GM23338 (cell line): ENCODE measurements around the gene CDKN2AIP. TPM values are rescaled to one million over a fixed set of nuclear protein-coding genes. Genes with fewer than 3 reads are reported as not detected.

ENCODE experiments used
- ATAC-seq: fragments of 200-7000 bp; cut with Tn5 transposase; 3 replicates; pipeline ENCODE4 v1.9.1; 2020
- DNase-seq: peaks from one replicate; pipeline ENCODE4 v3.0.0-alpha.2; 2015; ENCODE audit warnings: low spot score
- H2AFZ ChIP-seq: fragments of 200-600 bp; sonication (generic); 2 replicates; pipeline ENCODE4 v1.8.0; 2016; ENCODE audit warnings: antibody characterized with exemption, mild to moderate bottlenecking, moderate library complexity
- H3F3A ChIP-seq: fragments of 200-600 bp; sonication (generic); replicated peaks from 2 replicates; pipeline ENCODE4 v1.8.0; 2017; ENCODE audit warnings: antibody characterized with exemption, mixed run types, low read depth
- H3K27ac ChIP-seq: fragments of 200-600 bp; sonication (generic); 2 replicates; pipeline ENCODE4 v1.6.1; 2016; ENCODE audit warnings: low read depth
- H3K27me3 ChIP-seq: fragments of 200-600 bp; sonication (generic); 2 replicates; pipeline ENCODE4 v1.8.0; 2016; ENCODE audit warnings: mild to moderate bottlenecking, mixed run types, moderate library complexity; ENCODE audit not compliant: insufficient read depth
- H3K36me3 ChIP-seq: fragments of 200-600 bp; sonication (generic); 2 replicates; pipeline ENCODE4 v1.8.0; 2016; ENCODE audit warnings: mild to moderate bottlenecking; ENCODE audit not compliant: insufficient read depth
- H3K4me1 ChIP-seq: fragments of 200-600 bp; sonication (generic); 2 replicates; pipeline ENCODE4 v1.8.0; 2016; ENCODE audit warnings: mild to moderate bottlenecking, moderate library complexity; ENCODE audit not compliant: insufficient read depth
- H3K4me2 ChIP-seq: fragments of 200-600 bp; sonication (generic); 2 replicates; pipeline ENCODE4 v1.7.1; 2017; ENCODE audit warnings: mixed run types
- H3K4me3 ChIP-seq: fragments of 200-600 bp; sonication (generic); 2 replicates; pipeline ENCODE4 v1.6.1; 2016; ENCODE audit warnings: mixed run types
- H3K79me2 ChIP-seq: fragments of 200-600 bp; sonication (generic); replicated peaks from 2 replicates; pipeline ENCODE4 v1.8.0; 2017; ENCODE audit warnings: mild to moderate bottlenecking; ENCODE audit not compliant: insufficient read depth
- H3K9me2 ChIP-seq: fragments of 200-600 bp; sonication (generic); 2 replicates; pipeline ENCODE4 v1.8.0; 2017; ENCODE audit not compliant: insufficient read depth
- H4K20me1 ChIP-seq: fragments of 200-600 bp; sonication (generic); replicated peaks from 2 replicates; pipeline ENCODE4 v1.8.0; 2017; ENCODE audit warnings: mild to moderate bottlenecking; ENCODE audit not compliant: insufficient read depth
- H3K27ac Mint-ChIP-seq: 2 replicates; pipeline ENCODE4 v1.8.0; 2020; ENCODE audit warnings: inconsistent platforms, mild to moderate bottlenecking, moderate library complexity, mixed read lengths
- H3K27me3 Mint-ChIP-seq: 3 replicates; pipeline ENCODE4 v1.8.0; 2022; ENCODE audit warnings: low read depth, mild to moderate bottlenecking, moderate library complexity, mixed read lengths, inconsistent platforms; ENCODE audit not compliant: insufficient read depth, poor library complexity
- H3K36me3 Mint-ChIP-seq: 3 replicates; pipeline ENCODE4 v1.8.0; 2021; ENCODE audit warnings: low read depth, mild to moderate bottlenecking, inconsistent platforms, moderate library complexity, mixed read lengths
- H3K4me1 Mint-ChIP-seq: 3 replicates; pipeline ENCODE4 v1.8.0; 2020; ENCODE audit warnings: mild to moderate bottlenecking, inconsistent platforms, mixed read lengths
- H3K4me3 Mint-ChIP-seq: 3 replicates; pipeline ENCODE4 v1.8.0; 2021; ENCODE audit warnings: moderate library complexity, mild to moderate bottlenecking, inconsistent platforms, mixed read lengths
- H3K9me3 Mint-ChIP-seq: 3 replicates; pipeline ENCODE4 v1.8.0; 2020; ENCODE audit warnings: moderate library complexity, mild to moderate bottlenecking, inconsistent platforms, mixed read lengths
- CREB1 ChIP-seq: fragments of 250-450 bp; sonication (Bioruptor Pico); IDR thresholded peaks from 2 replicates; pipeline ENCODE4 v1.5.0; 2020; ENCODE audit warnings: low read depth, mild to moderate bottlenecking, moderate library complexity
- EZH2 ChIP-seq: fragments of 200-600 bp; sonication (generic); IDR thresholded peaks from one replicate; pipeline ENCODE4 v1.8.0; 2017; ENCODE audit warnings: antibody characterized with exemption, mild to moderate bottlenecking, low read depth; ENCODE audit not compliant: unreplicated experiment
- EZH2phosphoT487 ChIP-seq: fragments of 200-600 bp; sonication (generic); IDR thresholded peaks from one replicate; pipeline ENCODE4 v1.8.1; 2018; ENCODE audit warnings: antibody characterized with exemption; ENCODE audit not compliant: unreplicated experiment
- JUNB ChIP-seq: IDR thresholded peaks from one replicate; pipeline ENCODE4 v1.6.1; 2016; ENCODE audit warnings: antibody characterized with exemption; ENCODE audit not compliant: unreplicated experiment
- NANOG ChIP-seq: IDR thresholded peaks from 2 replicates; pipeline ENCODE4 v1.6.1; 2016; ENCODE audit warnings: antibody characterized with exemption, borderline replicate concordance
- POLR2AphosphoS5 ChIP-seq: IDR thresholded peaks from 2 replicates; pipeline ENCODE4 v1.6.1; 2016; ENCODE audit warnings: antibody characterized with exemption, low read depth
- STAT1 ChIP-seq: IDR thresholded peaks from one replicate; pipeline ENCODE4 v1.6.1; 2016; ENCODE audit warnings: antibody characterized with exemption; ENCODE audit not compliant: unreplicated experiment
- ZNF114 ChIP-seq: fragments of 250-450 bp; sonication (Bioruptor Pico); IDR thresholded peaks from 2 replicates; pipeline ENCODE4 v1.5.0; 2020; ENCODE audit warnings: mild to moderate bottlenecking, moderate library complexity
- ZNF331 ChIP-seq: fragments of 250-450 bp; sonication (Bioruptor Pico); IDR thresholded peaks from 2 replicates; pipeline ENCODE4 v1.5.0; 2020; ENCODE audit warnings: low read depth, mild to moderate bottlenecking, moderate library complexity
- polyA plus RNA-seq: library from polyadenylated mRNA; unstranded; fragments of >200 nt; fragmentation: Nextera tagmentation; extraction: Ambion mirVana; gene quantifications from 2 replicates; pipeline ENCODE4 v1.2.1, GENCODE V29; 2016
- total RNA-seq: library from RNA; depleted of rRNA; stranded (reverse); fragments of >200 nt; shearing (Covaris generic); gene quantifications from 2 replicates; pipeline ENCODE4 v1.2.3, GENCODE V29; 2014
- TF ChIP-seq, protein P1 (sequence below): IDR thresholded peaks from one replicate; pipeline ENCODE4 v1.6.1; 2018; ENCODE audit warnings: antibody characterized with exemption; ENCODE audit not compliant: unreplicated experiment
- TF ChIP-seq, protein P2 (sequence below): fragments of 250-450 bp; sonication (Bioruptor Pico); IDR thresholded peaks from 2 replicates; pipeline ENCODE4 v1.5.0; 2020; ENCODE audit warnings: mild to moderate bottlenecking, moderate library complexity
- TF ChIP-seq, protein P3 (sequence below): IDR thresholded peaks from 2 replicates; pipeline ENCODE4 v1.6.1; 2016; ENCODE audit warnings: antibody characterized with exemption
- TF ChIP-seq, protein P4 (sequence below), 2 experiments: fragments of 200-600 bp in 1 of 2; sonication (generic) in 1 of 2; conservative IDR thresholded peaks; 2 replicates each; pipeline versions ENCODE4 v1.5.1 to v1.6.1; 2016 to 2017; ENCODE audit warnings: antibody characterized with exemption in 2 of 2, low read depth in 2 of 2, mild to moderate bottlenecking in 2 of 2, moderate library complexity in 1 of 2

The CDKN2AIP gene
- total and polyA plus RNA-seq, 2 experiments from 2014 or later: 15.2 to 27.2 TPM

DNA sequence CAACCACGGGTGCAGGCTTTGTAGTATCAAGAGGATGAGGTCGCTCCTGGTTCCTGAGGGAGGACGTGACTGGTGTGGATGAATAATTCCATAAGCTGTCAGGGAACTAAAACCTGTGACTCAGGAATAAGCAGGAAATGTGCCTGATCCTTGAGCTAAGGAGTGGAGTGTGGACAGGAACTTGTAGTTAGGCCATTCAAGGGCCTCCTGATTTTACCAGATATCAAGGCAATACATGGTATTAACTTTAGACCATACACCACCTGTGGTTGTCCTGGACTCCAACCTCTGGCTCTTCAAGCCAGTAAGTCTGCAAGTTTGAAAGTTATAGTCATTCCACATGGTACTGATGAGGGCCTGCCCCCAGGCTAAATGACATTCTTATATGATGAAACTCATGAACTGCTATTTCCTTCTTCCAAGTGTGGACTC lies 48.4 kb downstream of the CDKN2AIP start:
- no peak overlapping the region for H3K4me2 ChIP-seq
- H3K4me1 ChIP-seq: no peaks in the 10 kb centered on the region
- H3K27ac ChIP-seq: no peak overlapping the region
- no peaks in the 10 kb centered on the region for H3K79me2 ChIP-seq
- no peaks in the 10 kb centered on the region for H4K20me1 ChIP-seq
- no peak overlapping the region for H2AFZ ChIP-seq
- Mint-ChIP-seq H3K4me3 (no peak overlapping the region), H3K36me3 (peaks cover 6% of the 10 kb centered on the region), H3K27ac (no peak overlapping the region), H3K27me3 (no peaks in the 10 kb centered on the region), H3K4me1 (peaks cover 11% of the 10 kb centered on the region), H3K9me3 (no peaks in the 10 kb centered on the region; the same call in 2 of the 3 replicates)
- no peak for ATAC-seq
- no peak overlapping the region for H3K4me3 ChIP-seq
- no peaks in the 10 kb centered on the region for H3K27me3 ChIP-seq
- no peaks in the 10 kb centered on the region; the same call in 1 of the 2 replicates for H3K36me3 ChIP-seq
- TF ChIP-seq POLR2AphosphoS5 (no peak), CREB1 (CRISPR knock-in tag) (no peak), EZH2phosphoT487 (no peak), JUNB (no peak), ZNF114 (CRISPR knock-in tag) (no peak), NANOG (no peak), ZNF331 (CRISPR knock-in tag) (no peak), STAT1 (no peak), EZH2 (no peak)
- TF ChIP-seq, protein P1, sequence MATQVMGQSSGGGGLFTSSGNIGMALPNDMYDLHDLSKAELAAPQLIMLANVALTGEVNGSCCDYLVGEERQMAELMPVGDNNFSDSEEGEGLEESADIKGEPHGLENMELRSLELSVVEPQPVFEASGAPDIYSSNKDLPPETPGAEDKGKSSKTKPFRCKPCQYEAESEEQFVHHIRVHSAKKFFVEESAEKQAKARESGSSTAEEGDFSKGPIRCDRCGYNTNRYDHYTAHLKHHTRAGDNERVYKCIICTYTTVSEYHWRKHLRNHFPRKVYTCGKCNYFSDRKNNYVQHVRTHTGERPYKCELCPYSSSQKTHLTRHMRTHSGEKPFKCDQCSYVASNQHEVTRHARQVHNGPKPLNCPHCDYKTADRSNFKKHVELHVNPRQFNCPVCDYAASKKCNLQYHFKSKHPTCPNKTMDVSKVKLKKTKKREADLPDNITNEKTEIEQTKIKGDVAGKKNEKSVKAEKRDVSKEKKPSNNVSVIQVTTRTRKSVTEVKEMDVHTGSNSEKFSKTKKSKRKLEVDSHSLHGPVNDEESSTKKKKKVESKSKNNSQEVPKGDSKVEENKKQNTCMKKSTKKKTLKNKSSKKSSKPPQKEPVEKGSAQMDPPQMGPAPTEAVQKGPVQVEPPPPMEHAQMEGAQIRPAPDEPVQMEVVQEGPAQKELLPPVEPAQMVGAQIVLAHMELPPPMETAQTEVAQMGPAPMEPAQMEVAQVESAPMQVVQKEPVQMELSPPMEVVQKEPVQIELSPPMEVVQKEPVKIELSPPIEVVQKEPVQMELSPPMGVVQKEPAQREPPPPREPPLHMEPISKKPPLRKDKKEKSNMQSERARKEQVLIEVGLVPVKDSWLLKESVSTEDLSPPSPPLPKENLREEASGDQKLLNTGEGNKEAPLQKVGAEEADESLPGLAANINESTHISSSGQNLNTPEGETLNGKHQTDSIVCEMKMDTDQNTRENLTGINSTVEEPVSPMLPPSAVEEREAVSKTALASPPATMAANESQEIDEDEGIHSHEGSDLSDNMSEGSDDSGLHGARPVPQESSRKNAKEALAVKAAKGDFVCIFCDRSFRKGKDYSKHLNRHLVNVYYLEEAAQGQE: no peak
- TF ChIP-seq, protein P2, sequence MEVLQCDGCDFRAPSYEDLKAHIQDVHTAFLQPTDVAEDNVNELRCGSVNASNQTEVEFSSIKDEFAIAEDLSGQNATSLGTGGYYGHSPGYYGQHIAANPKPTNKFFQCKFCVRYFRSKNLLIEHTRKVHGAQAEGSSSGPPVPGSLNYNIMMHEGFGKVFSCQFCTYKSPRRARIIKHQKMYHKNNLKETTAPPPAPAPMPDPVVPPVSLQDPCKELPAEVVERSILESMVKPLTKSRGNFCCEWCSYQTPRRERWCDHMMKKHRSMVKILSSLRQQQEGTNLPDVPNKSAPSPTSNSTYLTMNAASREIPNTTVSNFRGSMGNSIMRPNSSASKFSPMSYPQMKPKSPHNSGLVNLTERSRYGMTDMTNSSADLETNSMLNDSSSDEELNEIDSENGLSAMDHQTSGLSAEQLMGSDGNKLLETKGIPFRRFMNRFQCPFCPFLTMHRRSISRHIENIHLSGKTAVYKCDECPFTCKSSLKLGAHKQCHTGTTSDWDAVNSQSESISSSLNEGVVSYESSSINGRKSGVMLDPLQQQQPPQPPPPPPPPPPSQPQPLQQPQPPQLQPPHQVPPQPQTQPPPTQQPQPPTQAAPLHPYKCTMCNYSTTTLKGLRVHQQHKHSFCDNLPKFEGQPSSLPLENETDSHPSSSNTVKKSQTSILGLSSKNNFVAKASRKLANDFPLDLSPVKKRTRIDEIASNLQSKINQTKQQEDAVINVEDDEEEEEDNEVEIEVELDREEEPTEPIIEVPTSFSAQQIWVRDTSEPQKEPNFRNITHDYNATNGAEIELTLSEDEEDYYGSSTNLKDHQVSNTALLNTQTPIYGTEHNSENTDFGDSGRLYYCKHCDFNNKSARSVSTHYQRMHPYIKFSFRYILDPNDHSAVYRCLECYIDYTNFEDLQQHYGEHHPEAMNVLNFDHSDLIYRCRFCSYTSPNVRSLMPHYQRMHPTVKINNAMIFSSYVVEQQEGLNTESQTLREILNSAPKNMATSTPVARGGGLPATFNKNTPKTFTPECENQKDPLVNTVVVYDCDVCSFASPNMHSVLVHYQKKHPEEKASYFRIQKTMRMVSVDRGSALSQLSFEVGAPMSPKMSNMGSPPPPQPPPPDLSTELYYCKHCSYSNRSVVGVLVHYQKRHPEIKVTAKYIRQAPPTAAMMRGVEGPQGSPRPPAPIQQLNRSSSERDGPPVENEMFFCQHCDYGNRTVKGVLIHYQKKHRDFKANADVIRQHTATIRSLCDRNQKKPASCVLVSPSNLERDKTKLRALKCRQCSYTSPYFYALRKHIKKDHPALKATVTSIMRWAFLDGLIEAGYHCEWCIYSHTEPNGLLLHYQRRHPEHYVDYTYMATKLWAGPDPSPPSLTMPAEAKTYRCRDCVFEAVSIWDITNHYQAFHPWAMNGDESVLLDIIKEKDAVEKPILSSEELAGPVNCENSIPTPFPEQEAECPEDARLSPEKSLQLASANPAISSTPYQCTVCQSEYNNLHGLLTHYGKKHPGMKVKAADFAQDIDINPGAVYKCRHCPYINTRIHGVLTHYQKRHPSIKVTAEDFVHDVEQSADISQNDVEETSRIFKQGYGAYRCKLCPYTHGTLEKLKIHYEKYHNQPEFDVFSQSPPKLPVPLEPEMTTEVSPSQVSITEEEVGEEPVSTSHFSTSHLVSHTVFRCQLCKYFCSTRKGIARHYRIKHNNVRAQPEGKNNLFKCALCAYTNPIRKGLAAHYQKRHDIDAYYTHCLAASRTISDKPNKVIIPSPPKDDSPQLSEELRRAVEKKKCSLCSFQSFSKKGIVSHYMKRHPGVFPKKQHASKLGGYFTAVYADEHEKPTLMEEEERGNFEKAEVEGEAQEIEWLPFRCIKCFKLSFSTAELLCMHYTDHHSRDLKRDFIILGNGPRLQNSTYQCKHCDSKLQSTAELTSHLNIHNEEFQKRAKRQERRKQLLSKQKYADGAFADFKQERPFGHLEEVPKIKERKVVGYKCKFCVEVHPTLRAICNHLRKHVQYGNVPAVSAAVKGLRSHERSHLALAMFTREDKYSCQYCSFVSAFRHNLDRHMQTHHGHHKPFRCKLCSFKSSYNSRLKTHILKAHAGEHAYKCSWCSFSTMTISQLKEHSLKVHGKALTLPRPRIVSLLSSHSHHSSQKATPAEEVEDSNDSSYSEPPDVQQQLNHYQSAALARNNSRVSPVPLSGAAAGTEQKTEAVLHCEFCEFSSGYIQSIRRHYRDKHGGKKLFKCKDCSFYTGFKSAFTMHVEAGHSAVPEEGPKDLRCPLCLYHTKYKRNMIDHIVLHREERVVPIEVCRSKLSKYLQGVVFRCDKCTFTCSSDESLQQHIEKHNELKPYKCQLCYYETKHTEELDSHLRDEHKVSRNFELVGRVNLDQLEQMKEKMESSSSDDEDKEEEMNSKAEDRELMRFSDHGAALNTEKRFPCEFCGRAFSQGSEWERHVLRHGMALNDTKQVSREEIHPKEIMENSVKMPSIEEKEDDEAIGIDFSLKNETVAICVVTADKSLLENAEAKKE: no peak
- TF ChIP-seq, protein P3, sequence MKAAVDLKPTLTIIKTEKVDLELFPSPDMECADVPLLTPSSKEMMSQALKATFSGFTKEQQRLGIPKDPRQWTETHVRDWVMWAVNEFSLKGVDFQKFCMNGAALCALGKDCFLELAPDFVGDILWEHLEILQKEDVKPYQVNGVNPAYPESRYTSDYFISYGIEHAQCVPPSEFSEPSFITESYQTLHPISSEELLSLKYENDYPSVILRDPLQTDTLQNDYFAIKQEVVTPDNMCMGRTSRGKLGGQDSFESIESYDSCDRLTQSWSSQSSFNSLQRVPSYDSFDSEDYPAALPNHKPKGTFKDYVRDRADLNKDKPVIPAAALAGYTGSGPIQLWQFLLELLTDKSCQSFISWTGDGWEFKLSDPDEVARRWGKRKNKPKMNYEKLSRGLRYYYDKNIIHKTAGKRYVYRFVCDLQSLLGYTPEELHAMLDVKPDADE: no peak
- TF ChIP-seq, protein P4, sequence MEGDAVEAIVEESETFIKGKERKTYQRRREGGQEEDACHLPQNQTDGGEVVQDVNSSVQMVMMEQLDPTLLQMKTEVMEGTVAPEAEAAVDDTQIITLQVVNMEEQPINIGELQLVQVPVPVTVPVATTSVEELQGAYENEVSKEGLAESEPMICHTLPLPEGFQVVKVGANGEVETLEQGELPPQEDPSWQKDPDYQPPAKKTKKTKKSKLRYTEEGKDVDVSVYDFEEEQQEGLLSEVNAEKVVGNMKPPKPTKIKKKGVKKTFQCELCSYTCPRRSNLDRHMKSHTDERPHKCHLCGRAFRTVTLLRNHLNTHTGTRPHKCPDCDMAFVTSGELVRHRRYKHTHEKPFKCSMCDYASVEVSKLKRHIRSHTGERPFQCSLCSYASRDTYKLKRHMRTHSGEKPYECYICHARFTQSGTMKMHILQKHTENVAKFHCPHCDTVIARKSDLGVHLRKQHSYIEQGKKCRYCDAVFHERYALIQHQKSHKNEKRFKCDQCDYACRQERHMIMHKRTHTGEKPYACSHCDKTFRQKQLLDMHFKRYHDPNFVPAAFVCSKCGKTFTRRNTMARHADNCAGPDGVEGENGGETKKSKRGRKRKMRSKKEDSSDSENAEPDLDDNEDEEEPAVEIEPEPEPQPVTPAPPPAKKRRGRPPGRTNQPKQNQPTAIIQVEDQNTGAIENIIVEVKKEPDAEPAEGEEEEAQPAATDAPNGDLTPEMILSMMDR (conservative IDR thresholded peaks at IDR 0.05; ENCODE audit: low read depth in 2 of 2): no peak
- H3F3A ChIP-seq: no peaks in the 10 kb centered on the region
- no peak for DNase-seq
- no peaks in the 10 kb centered on the region for H3K9me2 ChIP-seq
